Stimulated activated CD4-positive, alpha-beta T cell treated with anti-CD3 and anti-CD28 coated beads, Interleukin-4, amount 100 ng/mL, for 1 hour (primary cell): ENCODE results near the gene EZH1.
"Not testable (repeated sequence)": the region's sequence is repeated elsewhere in the genome, so short reads cannot be mapped to it uniquely, and the experiment has no call there.

Experiments
- DNase-seq: peaks from one replicate; pipeline ENCODE4 v3.0.0-alpha.2; 2020

The EZH1 gene

DNA sequence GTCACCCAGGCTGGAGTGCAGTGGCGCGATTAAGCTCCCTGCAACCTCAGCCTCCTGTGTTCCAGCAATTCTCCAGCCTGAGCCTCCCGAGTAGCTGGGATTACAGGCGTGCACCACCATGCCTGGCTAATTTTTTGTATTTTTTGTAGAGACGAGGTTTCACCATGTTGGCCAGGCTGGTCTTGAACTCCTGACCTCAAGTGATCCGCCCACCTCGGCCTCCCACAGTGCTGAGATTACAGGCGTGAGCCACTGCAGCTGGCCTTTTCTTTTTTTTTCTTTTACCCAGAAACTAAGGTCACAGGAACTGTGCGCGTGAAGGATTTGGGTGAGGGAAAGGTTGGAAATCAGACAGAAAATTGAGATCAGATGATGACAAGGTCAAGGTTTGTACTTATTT is 25.1 kb upstream of the EZH1 start:
- DNase-seq: not testable (repeated sequence)

GRCh38 chr17:42768006-42768405 is 23.2 kb upstream of the EZH1 start:
- not testable (repeated sequence) for DNase-seq

- DNase-seq: no peak
These were observed 22.7 kb upstream of the EZH1 start for GRCh38 chr17:42767512-42767911.

DNA sequence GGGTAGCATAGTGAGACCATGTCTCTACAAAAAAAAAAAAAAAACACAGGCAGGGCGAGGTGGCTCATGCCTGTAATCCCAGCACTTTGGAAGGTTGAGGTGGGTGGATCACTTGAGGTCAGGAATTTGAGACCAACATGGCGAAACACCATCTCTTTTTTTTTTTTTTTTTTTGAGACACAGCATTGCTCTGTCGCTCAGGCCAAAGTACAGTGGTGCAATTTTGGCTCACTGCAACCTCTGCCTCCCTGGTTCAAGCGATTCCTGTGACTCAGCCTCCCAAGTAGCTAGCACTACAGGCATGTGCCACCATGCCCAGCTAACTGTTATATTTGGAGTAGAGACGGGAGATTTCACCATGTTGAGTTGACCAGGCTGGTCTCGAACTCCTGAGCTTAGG is 21.3 kb upstream of the EZH1 start:
- no peak for DNase-seq

GRCh38 chr17:42761638-42762037 is 16.8 kb upstream of the EZH1 start:
- DNase-seq: no peak

DNA sequence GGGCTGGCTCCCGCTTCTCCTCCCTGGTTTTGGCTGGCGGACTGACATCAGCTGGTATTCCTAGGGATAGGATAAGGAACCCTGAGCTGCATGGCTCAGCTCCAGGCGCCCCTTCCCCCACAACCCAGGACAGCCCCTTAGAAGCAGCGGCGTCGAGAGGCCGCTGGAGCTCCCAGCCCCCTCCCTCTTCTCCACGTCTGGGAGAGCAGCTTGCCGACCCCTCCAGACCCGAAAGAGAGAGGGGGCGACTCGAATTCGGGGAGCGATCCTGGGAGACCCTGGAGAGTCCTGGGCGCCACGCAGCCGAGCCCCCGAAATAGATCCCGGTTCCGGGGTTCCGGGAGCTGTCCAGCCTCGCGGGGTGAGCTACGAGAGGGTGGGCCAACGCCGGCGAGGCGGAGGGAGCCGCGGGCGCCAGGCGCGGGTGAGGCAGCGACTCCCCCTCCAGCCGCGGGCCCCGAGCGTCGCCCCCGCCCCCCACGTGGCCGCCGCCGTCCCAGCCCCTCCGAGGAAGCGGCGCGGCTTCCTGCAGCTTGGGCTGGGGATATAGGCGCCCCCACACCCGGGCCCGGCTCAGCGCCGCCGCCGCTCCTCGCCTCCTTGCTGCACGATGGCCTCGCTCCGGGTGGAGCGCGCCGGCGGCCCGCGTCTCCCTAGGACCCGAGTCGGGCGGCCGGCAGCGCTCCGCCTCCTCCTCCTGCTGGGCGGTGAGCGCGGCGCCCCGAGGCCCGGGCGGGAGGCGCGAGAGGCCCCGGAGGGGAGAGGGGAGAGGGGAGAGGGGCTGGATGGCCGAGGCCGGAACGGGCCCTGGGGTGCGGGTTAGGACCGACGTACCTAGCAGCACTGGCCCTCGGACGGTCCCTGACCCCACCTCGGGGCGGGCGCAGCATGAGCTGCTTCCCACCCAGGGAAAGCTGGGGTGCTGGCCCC is 16.1 kb upstream of the EZH1 start, which contains the start of gene RAMP2:
Gene RAMP2, plus strand, starts transcription at position 576 of the 930 bp plus-strand sequence. Its CDS starts 35 bp downstream, at position 611.
- DNase-seq: peak; percentile 13

GRCh38 chr17:42759982-42760651 is 15.3 kb upstream of the EZH1 start:
- no peak for DNase-seq

GRCh38 chr17:42754782-42755181 is 9.9 kb upstream of the EZH1 start:
- DNase-seq: no peak

- DNase-seq: no peak
These were observed 6.8 kb upstream of the EZH1 start for GRCh38 chr17:42751628-42752027.

DNA sequence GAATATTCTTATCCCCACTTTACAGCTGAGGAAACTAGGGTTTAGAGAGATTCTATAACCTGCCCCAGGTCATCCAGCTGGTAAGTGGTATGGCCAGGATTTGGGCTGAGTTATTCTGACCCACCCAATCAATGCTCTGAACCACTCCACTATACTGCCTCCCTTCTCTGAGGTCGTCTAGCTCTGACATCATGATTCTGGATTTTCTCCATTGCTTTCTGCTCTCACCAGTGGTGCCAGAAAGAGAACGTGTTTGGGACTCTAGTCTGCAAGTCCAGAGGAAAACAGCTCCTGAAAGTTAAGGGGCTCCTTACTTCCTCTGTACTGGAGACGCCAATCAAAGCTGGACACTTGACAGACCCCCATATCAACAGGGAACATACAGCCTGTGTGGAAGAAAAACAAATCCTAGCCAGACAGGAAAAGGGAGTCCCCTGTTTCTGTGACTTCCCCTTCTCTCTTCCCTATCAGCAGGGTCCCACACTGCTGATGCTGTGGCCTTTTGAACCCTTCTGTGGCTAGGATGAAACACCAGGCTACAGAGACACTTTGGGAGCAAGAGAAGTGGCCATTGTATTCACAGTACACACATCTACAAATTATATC is 6.0 kb upstream of the EZH1 start:
- no peak for DNase-seq

- no peak for DNase-seq
These were observed 4.3 kb upstream of the EZH1 start for GRCh38 chr17:42748908-42749798.

DNA sequence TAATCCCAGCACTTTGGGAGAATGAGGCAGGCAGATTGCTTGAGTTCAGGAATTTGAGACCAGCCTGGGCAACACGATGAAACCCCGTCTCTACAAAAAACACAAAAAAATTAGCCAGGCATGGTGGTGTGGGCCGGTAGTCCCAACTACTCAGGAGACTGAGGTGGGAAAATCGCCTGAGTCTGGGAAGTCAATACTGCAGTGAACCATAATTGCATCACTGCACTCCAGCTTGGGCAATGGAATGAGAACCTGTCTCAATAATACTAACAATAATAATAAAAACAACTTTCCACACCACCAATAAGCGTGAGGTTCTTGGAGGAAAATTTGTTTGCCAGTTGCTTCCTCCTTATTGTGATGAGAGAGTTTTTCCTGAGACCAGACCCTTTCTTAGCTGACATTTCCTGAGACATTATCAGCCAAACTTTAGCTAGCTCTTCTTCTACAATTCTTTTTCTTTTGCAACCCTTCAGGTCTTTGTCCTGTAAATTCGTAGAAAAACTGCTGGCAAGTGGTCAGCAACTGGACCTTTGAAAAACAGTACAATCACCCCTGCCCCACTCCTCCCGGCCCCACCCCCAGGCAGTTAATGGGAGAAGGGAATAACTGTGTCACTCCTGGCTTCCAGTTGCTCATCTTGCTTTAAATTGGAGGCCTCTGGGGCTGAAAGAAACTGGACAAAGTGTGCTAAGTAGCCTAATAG is 3.5 kb upstream of the EZH1 start:
- no peak for DNase-seq

- DNase-seq: peak; percentile 79
These were observed 496 bp downstream of the EZH1 start for GRCh38 chr17:42744283-42744805.

- DNase-seq: no peak
These were observed 1.1 kb downstream of the EZH1 start for GRCh38 chr17:42743595-42744282.

- DNase-seq: not testable (repeated sequence)
These were observed 1.9 kb downstream of the EZH1 start for GRCh38 chr17:42742916-42743315.

DNA sequence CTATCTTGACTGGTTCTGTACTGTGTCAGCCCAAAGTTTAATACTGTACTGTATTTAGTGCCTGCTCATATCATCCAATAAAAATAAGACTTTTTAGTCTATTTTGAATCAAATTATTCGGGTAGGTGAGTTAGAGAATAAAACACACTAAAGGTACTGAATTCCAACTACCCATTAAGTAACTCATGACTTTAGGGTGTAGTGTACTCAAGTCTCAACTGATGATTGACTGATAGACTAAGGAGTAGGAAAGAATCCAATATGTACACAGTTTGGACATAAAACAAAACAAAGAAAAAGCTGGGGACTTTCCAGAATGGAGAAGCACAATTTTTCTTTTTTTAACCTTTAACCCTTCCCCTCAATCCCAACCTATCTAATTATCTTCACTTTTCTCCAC is 4.1 kb downstream of the EZH1 start:
- no peak for DNase-seq

DNA sequence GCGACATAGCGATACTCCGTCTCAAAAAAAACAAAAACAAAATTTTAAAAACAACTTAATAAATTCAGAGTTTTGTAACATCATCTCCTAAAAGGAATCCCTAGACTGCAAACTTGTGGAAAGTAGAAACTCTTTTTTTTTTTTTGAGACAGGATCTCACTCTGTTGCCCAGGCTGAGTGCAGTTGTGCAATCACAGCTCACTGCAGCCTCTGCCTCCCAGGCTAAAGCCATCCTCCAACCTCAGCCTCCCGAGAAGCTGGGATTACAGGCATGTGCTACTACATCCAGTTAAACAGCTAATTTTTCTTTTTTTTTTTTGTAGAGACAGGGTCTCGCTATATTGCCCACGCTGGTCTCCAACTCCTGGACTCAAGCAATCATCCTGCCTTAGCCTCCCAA is 19.7 kb downstream of the EZH1 start:
- DNase-seq: no peak

DNA sequence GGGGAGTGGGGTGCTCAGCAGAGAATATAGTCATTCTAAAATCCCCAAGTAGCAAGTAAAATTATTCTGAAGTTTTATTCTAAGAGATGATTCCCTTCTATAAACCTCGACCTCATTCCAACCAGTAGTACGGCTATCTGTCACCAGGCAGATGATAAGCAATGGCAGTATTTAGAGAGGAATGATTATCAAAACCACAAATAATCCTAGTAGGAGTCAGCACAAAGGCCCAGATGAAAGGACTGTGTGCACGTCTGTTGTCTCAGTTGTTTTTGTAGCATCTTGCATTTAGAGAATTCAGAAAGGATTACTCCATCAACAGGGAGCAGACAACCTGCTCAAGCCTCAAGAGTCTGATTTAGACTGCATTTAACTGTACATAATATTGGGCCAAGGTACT is 21.2 kb downstream of the EZH1 start:
- DNase-seq: no peak

GRCh38 chr17:42720996-42721583 is 23.8 kb downstream of the EZH1 start:
- no peak for DNase-seq

- DNase-seq: no peak
These were observed 35.3 kb downstream of the EZH1 start for GRCh38 chr17:42709561-42709960.

- DNase-seq: no peak
These were observed 36.3 kb downstream of the EZH1 start for GRCh38 chr17:42708588-42708987.
